SU-DHL-6 (cell line): ENCODE measurements around the gene JAML.

Experiments used
- H2AFZ ChIP-seq: fragments of 200-600 bp; sonication (generic); 2 replicates; pipeline ENCODE4 v1.6.1; 2014; ENCODE audit warnings: low read depth, mild to moderate bottlenecking, moderate library complexity, mixed read lengths, antibody characterized with exemption, low read length; ENCODE audit not compliant: severe bottlenecking
- H3F3A ChIP-seq: fragments of 200-600 bp; shearing (Covaris generic); 2 replicates; pipeline ENCODE4 v1.6.0; 2016; ENCODE audit warnings: antibody characterized with exemption, mild to moderate bottlenecking; ENCODE audit not compliant: insufficient read depth
- H3K27ac ChIP-seq: fragments of 200-600 bp; sonication (generic); 2 replicates; pipeline ENCODE4 v1.5.1; 2016; ENCODE audit warnings: low read depth, mild to moderate bottlenecking, low read length, moderate library complexity, mixed read lengths
- H3K27me3 ChIP-seq: fragments of 200-600 bp; sonication (generic), shearing (Covaris generic); 2 replicates; pipeline ENCODE4 v1.6.0; 2014; ENCODE audit warnings: mild to moderate bottlenecking, low read length
- H3K36me3 ChIP-seq: fragments of 200-600 bp; sonication (generic); 2 replicates; pipeline ENCODE4 v1.6.1; 2014; ENCODE audit warnings: mild to moderate bottlenecking, low read length, mixed read lengths
- H3K4me2 ChIP-seq: fragments of 300-600, 200-600 bp; shearing (Covaris generic), sonication (generic); 2 replicates; pipeline ENCODE4 v1.6.0; 2014; ENCODE audit warnings: low read length, low read depth, mild to moderate bottlenecking; ENCODE audit not compliant: poor library complexity, severe bottlenecking
- H3K4me3 ChIP-seq: fragments of 200-600 bp; sonication (generic); 2 replicates; pipeline ENCODE4 v1.5.1; 2014; ENCODE audit warnings: antibody characterized with exemption, low read length, mild to moderate bottlenecking, mixed read lengths; ENCODE audit not compliant: insufficient read depth, poor library complexity, severe bottlenecking
- H3K79me2 ChIP-seq: fragments of 200-600 bp; sonication (generic); 2 replicates; pipeline ENCODE4 v1.6.1; 2014; ENCODE audit warnings: mild to moderate bottlenecking, low read length, moderate library complexity; ENCODE audit not compliant: insufficient read depth
- H3K9ac ChIP-seq: fragments of 200-600 bp; sonication (generic); 2 replicates; pipeline ENCODE4 v1.7.0; 2014; ENCODE audit warnings: mild to moderate bottlenecking, low read length
- H3K9me2 ChIP-seq: fragments of 200-600 bp; sonication (generic); replicated peaks from 2 replicates; pipeline ENCODE4 v1.6.1; 2014; ENCODE audit warnings: low read length; ENCODE audit not compliant: insufficient read depth
- H3K9me3 ChIP-seq: fragments of 200-600 bp; sonication (generic); 2 replicates; pipeline ENCODE4 v1.6.1; 2014; ENCODE audit warnings: low read length, mixed read lengths; ENCODE audit not compliant: insufficient read depth
- H4K20me1 ChIP-seq: fragments of 200-600 bp; sonication (generic); 2 replicates; pipeline ENCODE4 v1.6.1; 2014; ENCODE audit warnings: low read depth, mild to moderate bottlenecking, antibody characterized with exemption, low read length, moderate library complexity, mixed read lengths
- CTCF ChIP-seq: fragments of 200-600 bp; sonication (generic); IDR thresholded peaks from one replicate; pipeline ENCODE4 v1.5.1; 2017; ENCODE audit warnings: antibody characterized with exemption, mild to moderate bottlenecking, low read length, moderate library complexity; ENCODE audit not compliant: insufficient read depth, poor library complexity, severe bottlenecking
- EZH2phosphoT487 ChIP-seq: fragments of 200-600 bp; sonication (generic), shearing (Covaris generic); conservative IDR thresholded peaks from 2 replicates; pipeline ENCODE4 v1.6.1; 2018; ENCODE audit warnings: mild to moderate bottlenecking, antibody characterized with exemption, low read length, moderate library complexity, mixed read lengths

The JAML gene

GRCh38 chr11:118238421-118238820, 13.6 kb upstream of the JAML start:
- H3K9me2 ChIP-seq, result no peaks in the 10 kb centered on the region
- H3K9ac ChIP-seq, result no peak overlapping the region
- no peaks in the 10 kb centered on the region for H3K27me3 ChIP-seq
- no peaks in the 10 kb centered on the region for H3K36me3 ChIP-seq
- no peaks in the 10 kb centered on the region for H3K79me2 ChIP-seq
- H3K4me2 ChIP-seq, result no peak overlapping the region
- no peak overlapping the region for H2AFZ ChIP-seq
- no peaks in the 10 kb centered on the region for H3F3A ChIP-seq
- no peak for TF ChIP-seq EZH2phosphoT487
- TF ChIP-seq CTCF, result no peak
- H4K20me1 ChIP-seq, result no peaks in the 10 kb centered on the region
- H3K4me3 ChIP-seq, result no peak overlapping the region
- H3K27ac ChIP-seq, result no peak overlapping the region
- no peaks in the 10 kb centered on the region for H3K9me3 ChIP-seq

DNA sequence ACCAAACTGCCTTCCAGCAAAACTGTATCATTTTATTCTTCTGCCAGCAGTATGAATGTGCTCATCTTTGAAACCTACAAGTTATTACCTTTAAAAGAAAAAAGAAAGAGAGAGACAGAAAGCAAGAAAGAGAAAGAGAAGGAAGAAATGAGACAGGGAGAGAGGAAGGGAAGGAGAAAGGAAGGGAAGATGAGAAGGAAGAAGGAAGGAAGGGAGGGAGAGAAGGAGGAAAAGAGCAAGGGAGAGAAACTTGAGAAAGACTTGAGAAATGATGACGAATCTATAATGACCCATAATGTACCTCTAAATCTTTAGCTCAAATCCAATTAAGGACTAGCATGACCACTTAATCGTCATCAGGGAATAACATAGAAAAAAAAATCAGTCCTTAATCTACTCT, 11.4 kb upstream of the JAML start:
- no peak overlapping the region for H3K27ac ChIP-seq
- no peaks in the 10 kb centered on the region for H4K20me1 ChIP-seq
- H3F3A ChIP-seq, result no peaks in the 10 kb centered on the region
- H3K9me3 ChIP-seq, result no peaks in the 10 kb centered on the region
- no peaks in the 10 kb centered on the region for H3K36me3 ChIP-seq
- no peaks in the 10 kb centered on the region for H3K79me2 ChIP-seq
- H3K9ac ChIP-seq, result no peak overlapping the region
- no peak overlapping the region for H3K4me3 ChIP-seq
- TF ChIP-seq EZH2phosphoT487 (no peak), CTCF (no peak)
- no peaks in the 10 kb centered on the region for H3K27me3 ChIP-seq
- no peak overlapping the region for H3K4me2 ChIP-seq
- no peak overlapping the region for H2AFZ ChIP-seq
- H3K9me2 ChIP-seq, result no peaks in the 10 kb centered on the region

GRCh38 chr11:118234833-118235232, 10.0 kb upstream of the JAML start:
- H4K20me1 ChIP-seq, result no peaks in the 10 kb centered on the region
- H3K9me2 ChIP-seq, result no peaks in the 10 kb centered on the region
- no peak overlapping the region for H3K4me3 ChIP-seq
- H3K79me2 ChIP-seq, result no peaks in the 10 kb centered on the region
- no peaks in the 10 kb centered on the region for H3K36me3 ChIP-seq
- TF ChIP-seq EZH2phosphoT487 (no peak), CTCF (no peak)
- no peak overlapping the region for H3K4me2 ChIP-seq
- no peaks in the 10 kb centered on the region for H3F3A ChIP-seq
- no peak overlapping the region for H2AFZ ChIP-seq
- H3K27me3 ChIP-seq, result no peaks in the 10 kb centered on the region
- H3K27ac ChIP-seq, result no peak overlapping the region
- H3K9ac ChIP-seq, result no peak overlapping the region
- H3K9me3 ChIP-seq, result no peaks in the 10 kb centered on the region

GRCh38 chr11:118233850-118234249, 9.0 kb upstream of the JAML start:
- Histone ChIP-seq H3K9me3 (no peaks in the 10 kb centered on the region), H3K27me3 (no peaks in the 10 kb centered on the region), H2AFZ (no peak overlapping the region), H3K27ac (no peak overlapping the region), H3K9ac (no peak overlapping the region), H3K79me2 (no peaks in the 10 kb centered on the region), H4K20me1 (no peaks in the 10 kb centered on the region), H3K4me3 (no peak overlapping the region), H3K9me2 (no peaks in the 10 kb centered on the region), H3K36me3 (no peaks in the 10 kb centered on the region), H3K4me2 (no peak overlapping the region), H3F3A (peaks cover 4% of the 10 kb centered on the region)
- TF ChIP-seq CTCF, result no peak
- no peak for TF ChIP-seq EZH2phosphoT487
